ENCODE results near the gene DLGAP1.

DNA sequence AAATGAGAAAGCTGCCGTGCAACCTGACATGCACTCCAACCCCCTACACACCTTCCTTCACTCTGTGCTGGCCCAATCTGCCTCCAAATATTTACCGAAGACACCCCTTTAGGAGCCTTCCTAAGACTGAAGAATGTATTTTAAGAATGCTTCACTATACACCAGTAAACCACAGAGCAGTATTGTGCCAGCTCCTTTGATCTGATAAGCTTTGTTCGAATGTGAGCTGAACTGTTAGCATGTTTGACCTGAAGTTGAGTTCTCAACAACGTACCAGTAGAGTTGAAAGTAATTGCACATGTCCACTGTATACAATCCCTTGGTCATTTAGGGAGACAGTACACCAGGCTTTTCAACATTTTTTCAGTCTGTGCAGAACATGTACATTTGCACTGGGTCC lies 745.9 kb downstream of the DLGAP1 start:
- TF ChIP-seq, protein P1, sequence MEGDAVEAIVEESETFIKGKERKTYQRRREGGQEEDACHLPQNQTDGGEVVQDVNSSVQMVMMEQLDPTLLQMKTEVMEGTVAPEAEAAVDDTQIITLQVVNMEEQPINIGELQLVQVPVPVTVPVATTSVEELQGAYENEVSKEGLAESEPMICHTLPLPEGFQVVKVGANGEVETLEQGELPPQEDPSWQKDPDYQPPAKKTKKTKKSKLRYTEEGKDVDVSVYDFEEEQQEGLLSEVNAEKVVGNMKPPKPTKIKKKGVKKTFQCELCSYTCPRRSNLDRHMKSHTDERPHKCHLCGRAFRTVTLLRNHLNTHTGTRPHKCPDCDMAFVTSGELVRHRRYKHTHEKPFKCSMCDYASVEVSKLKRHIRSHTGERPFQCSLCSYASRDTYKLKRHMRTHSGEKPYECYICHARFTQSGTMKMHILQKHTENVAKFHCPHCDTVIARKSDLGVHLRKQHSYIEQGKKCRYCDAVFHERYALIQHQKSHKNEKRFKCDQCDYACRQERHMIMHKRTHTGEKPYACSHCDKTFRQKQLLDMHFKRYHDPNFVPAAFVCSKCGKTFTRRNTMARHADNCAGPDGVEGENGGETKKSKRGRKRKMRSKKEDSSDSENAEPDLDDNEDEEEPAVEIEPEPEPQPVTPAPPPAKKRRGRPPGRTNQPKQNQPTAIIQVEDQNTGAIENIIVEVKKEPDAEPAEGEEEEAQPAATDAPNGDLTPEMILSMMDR (IDR thresholded peaks at IDR 0.05; ENCODE audit: insufficient read depth, low read length, poor library complexity, severe bottlenecking): no peak
- no peak for TF ChIP-seq EZH2phosphoT487 (conservative IDR thresholded peaks at IDR 0.05; ENCODE audit: low read length)
